Esophagus squamous epithelium (tissue), 4 donors: Measurements from ENCODE around the gene PHF19.

ENCODE experiments used
- CTCF ChIP-seq, 6 experiments: fragments of 450-650 bp in 4 of 6; fragments of 200-600 bp in 2 of 6; sonication (generic) in 2 of 6; IDR thresholded peaks; one replicate each; pipeline ENCODE4 v1.5.1; 2016 to 2019; ENCODE audit warnings: antibody characterized with exemption in 6 of 6, mild to moderate bottlenecking in 4 of 6, moderate library complexity in 4 of 6
- POLR2A ChIP-seq, 4 donors: fragments of 450-650 bp; IDR thresholded peaks; one replicate each; pipeline ENCODE4 v1.6.1; 2017; ENCODE audit warnings: antibody characterized with exemption in 4 of 4, mild to moderate bottlenecking in 4 of 4, moderate library complexity in 3 of 4

- no peak for TF ChIP-seq CTCF (IDR thresholded peaks at IDR 0.05)
- no peak for TF ChIP-seq POLR2A (IDR thresholded peaks at IDR 0.05)
Measured at GRCh38 chr9:120851449-120851848, 25.5 kb downstream of the PHF19 start.
